GM12878 (cell line): ENCODE data around the gene MUC7. TPM values are rescaled to one million over a fixed set of nuclear protein-coding genes. Genes with fewer than 3 reads are reported as not detected.

Source experiments
- ATAC-seq: fragments of 200-7000 bp; cut with Tn5 transposase; 3 replicates; pipeline ENCODE4 v1.9.1; 2020; ENCODE audit warnings: mild to moderate bottlenecking, moderate library complexity
- BruUV-seq: library from RNA; stranded (reverse); fragments of 400-500 nt; replicated peaks from 2 replicates; lab custom pipeline; 2021; lab: Mats Ljungman, UMichigan
- CTCF ChIA-PET: fragments of 300-600 bp; sonication (Branson Sonifier 250); formaldehyde crosslinking; extraction: SDS; loops from one replicate; lab custom pipeline; 2021; ENCODE audit warnings: inconsistent platforms; lab: Yijun Ruan, JAX
- POLR2A ChIA-PET: fragments of 350-600 bp; formaldehyde crosslinking; extraction: SDS; loops from one replicate; lab custom pipeline; 2021; ENCODE audit warnings: inconsistent platforms; lab: Charles Lee
- RAD21 ChIA-PET: fragments of 300-600 bp; sonication (Branson Sonifier 250); formaldehyde crosslinking; loops from one replicate; lab custom pipeline; 2023; ENCODE audit warnings: antibody characterized with exemption; ENCODE audit not compliant: unreplicated experiment; lab: Charles Lee
- SMC1A ChIA-PET: fragments of 300-600 bp; sonication (Branson Sonifier 250); formaldehyde crosslinking; loops from one replicate; lab custom pipeline; 2023; ENCODE audit not compliant: unreplicated experiment, uncharacterized antibody; lab: Charles Lee
- DNase-seq: peaks from one replicate; pipeline ENCODE4 v3.0.0-alpha.2; 2011; ENCODE audit warnings: low read depth, low spot score
- FAIRE-seq: peaks from 3 replicates; lab custom pipeline; 2011; peaks lifted over from hg19 to GRCh38; lab: Jason Lieb, UNC
- H2AFZ ChIP-seq: 2 replicates; pipeline ENCODE4 v1.6.0; 2011; ENCODE audit warnings: low read depth, low read length, control low read depth; ENCODE audit not compliant: control insufficient read depth
- H3K27ac ChIP-seq: 2 replicates; pipeline ENCODE4 v1.5.1; 2011; ENCODE audit warnings: control low read depth; ENCODE audit not compliant: control insufficient read depth, insufficient read depth
- H3K27me3 ChIP-seq, 2 experiments: replicated peaks in 1 of 2; 2 replicates each; pipeline versions ENCODE4 v1.6.0 to v1.6.1; 2011; ENCODE audit warnings: low read length in 1 of 2; ENCODE audit not compliant: control insufficient read depth in 2 of 2, insufficient read depth in 2 of 2
- H3K36me3 ChIP-seq, 2 experiments: 2 replicates each; pipeline ENCODE4 v1.5.1; 2011; ENCODE audit warnings: low read length in 1 of 2; ENCODE audit not compliant: control insufficient read depth in 2 of 2, insufficient read depth in 2 of 2
- H3K4me1 ChIP-seq: 2 replicates; pipeline ENCODE4 v1.6.1; 2011; ENCODE audit warnings: mild to moderate bottlenecking, low read length, moderate library complexity, mixed read lengths; ENCODE audit not compliant: control insufficient read depth, insufficient read depth
- H3K4me2 ChIP-seq: 2 replicates; pipeline ENCODE4 v1.6.0; 2011; ENCODE audit warnings: control low read depth; ENCODE audit not compliant: control insufficient read depth, insufficient read depth
- H3K4me3 ChIP-seq: fragments of 200-600 bp; sonication (generic); 2 replicates; pipeline ENCODE4 v1.5.1; 2016
- H3K79me2 ChIP-seq: 2 replicates; pipeline ENCODE4 v1.6.0; 2011; ENCODE audit warnings: low read length; ENCODE audit not compliant: control insufficient read depth, insufficient read depth
- H3K9ac ChIP-seq: 2 replicates; pipeline ENCODE4 v1.8.0; 2011; ENCODE audit warnings: low read length, control low read depth, mixed read lengths; ENCODE audit not compliant: control insufficient read depth, insufficient read depth
- H3K9me3 ChIP-seq: replicated peaks from 3 replicates; pipeline ENCODE4 v1.5.1; 2011; ENCODE audit warnings: mild to moderate bottlenecking, low read length; ENCODE audit not compliant: control insufficient read depth, insufficient read depth
- H4K20me1 ChIP-seq: 2 replicates; pipeline ENCODE4 v1.6.0; 2011; ENCODE audit not compliant: control insufficient read depth, insufficient read depth
- BHLHE40 ChIP-seq, 2 experiments: fragments of 450-650 bp in 1 of 2; IDR thresholded peaks; 2 replicates each; pipeline ENCODE4 v1.6.1; 2011 to 2017; ENCODE audit warnings: low read depth in 2 of 2, borderline replicate concordance in 1 of 2, improper control_type of control experiment in 1 of 2, low read length in 1 of 2, mild to moderate bottlenecking in 1 of 2
- CBX5 ChIP-seq: sonication (generic); IDR thresholded peaks from 2 replicates; pipeline ENCODE4 v1.6.1; 2016; ENCODE audit warnings: low read depth, moderate library complexity, mild to moderate bottlenecking, inconsistent platforms
- CEBPB ChIP-seq, 2 experiments: fragments of 150-350 bp in 1 of 2; IDR thresholded peaks; 2 replicates each; pipeline ENCODE4 v1.6.1; 2012 to 2014; ENCODE audit warnings: low read depth in 2 of 2, low read length in 2 of 2, borderline replicate concordance in 1 of 2, inconsistent platforms in 1 of 2
- ESRRA ChIP-seq: IDR thresholded peaks from 2 replicates; pipeline ENCODE4 v1.6.1; 2012; ENCODE audit warnings: mild to moderate bottlenecking, low read length, improper control_type of control experiment
- IRF4 ChIP-seq: IDR thresholded peaks from 2 replicates; pipeline ENCODE4 v1.6.1; 2011; ENCODE audit warnings: low read depth, low read length
- MEF2A ChIP-seq: IDR thresholded peaks from 2 replicates; pipeline ENCODE4 v1.6.1; 2011; ENCODE audit warnings: low read depth, mild to moderate bottlenecking, low read length, moderate library complexity; ENCODE audit not compliant: insufficient read depth
- MYB ChIP-seq: fragments of 150-350 bp; IDR thresholded peaks from 2 replicates; pipeline ENCODE4 v1.6.1; 2014; ENCODE audit warnings: mild to moderate bottlenecking, low read depth, low read length, borderline replicate concordance
- NFYA ChIP-seq: IDR thresholded peaks from 2 replicates; pipeline ENCODE4 v1.6.1; 2011; ENCODE audit warnings: low read depth, mild to moderate bottlenecking, low read length, improper control_type of control experiment, borderline replicate concordance
- NR2C1 ChIP-seq: fragments of 450-650 bp; IDR thresholded peaks from 2 replicates; pipeline ENCODE4 v1.6.1; 2017; ENCODE audit warnings: antibody characterized with exemption, mild to moderate bottlenecking, moderate library complexity
- RB1 ChIP-seq: fragments of 450-650 bp; formaldehyde crosslinking; IDR thresholded peaks from 2 replicates; pipeline ENCODE4 v1.6.1; 2017; ENCODE audit warnings: mild to moderate bottlenecking, borderline replicate concordance
- RBBP5 ChIP-seq: fragments of 200-600 bp; sonication (generic); conservative IDR thresholded peaks from 2 replicates; pipeline ENCODE4 v1.6.1; 2016
- RELA ChIP-seq: fragments of 450-650 bp; IDR thresholded peaks from 2 replicates; pipeline ENCODE4 v1.8.0; 2014; ENCODE audit warnings: borderline replicate concordance; ENCODE audit not compliant: partially characterized antibody
- RFX5 ChIP-seq: IDR thresholded peaks from 2 replicates; pipeline ENCODE4 v1.6.1; 2011; ENCODE audit warnings: low read depth, low read length, improper control_type of control experiment
- SIN3A ChIP-seq: IDR thresholded peaks from 2 replicates; pipeline ENCODE4 v1.6.1; 2012; ENCODE audit warnings: low read depth, low read length, improper control_type of control experiment
- SMAD5 ChIP-seq: IDR thresholded peaks from 2 replicates; pipeline ENCODE4 v1.6.1; 2016; ENCODE audit warnings: antibody characterized with exemption, low read depth
- STAT3 ChIP-seq: IDR thresholded peaks from 2 replicates; pipeline ENCODE4 v1.6.1; 2011; ENCODE audit warnings: low read depth, low read length, improper control_type of control experiment
- SUPT20H ChIP-seq: IDR thresholded peaks from 2 replicates; pipeline ENCODE4 v1.6.1; 2011; ENCODE audit warnings: low read depth, mild to moderate bottlenecking, low read length, moderate library complexity, borderline replicate concordance; ENCODE audit not compliant: control insufficient read depth
- TAF1 ChIP-seq: IDR thresholded peaks from 2 replicates; pipeline ENCODE4 v1.6.1; 2011; ENCODE audit warnings: mild to moderate bottlenecking, low read depth, low read length, borderline replicate concordance
- ZSCAN29 ChIP-seq: fragments of 450-650 bp; IDR thresholded peaks from 2 replicates; pipeline ENCODE4 v1.6.1; 2017; ENCODE audit warnings: mild to moderate bottlenecking, moderate library complexity
- WGBS: methylation state at CpG from one replicate; pipeline ENCODE4 v1.1.6; 2016; ENCODE audit warnings: low lambda C conversion rate; ENCODE audit not compliant: insufficient replicate concordance, insufficient coverage; ENCODE audit errors: missing lambda C conversion rate; 5-methylcytosine and 5-hydroxymethylcytosine counted together
- in situ Hi-C: fragments of 300-500 bp; cut with MboI; formaldehyde crosslinking; loops from 9 replicates; pipeline ENCODE4 v1.14.3; 2018; ENCODE audit warnings: mixed read lengths
- intact Hi-C: fragments of 100-400 bp; cut with micrococcal nuclease; formaldehyde crosslinking; loops from one replicate; pipeline ENCODE4 v1.14.2; 2022; ENCODE audit not compliant: unreplicated experiment
- polyA plus RNA-seq, 11 experiments: library from polyadenylated mRNA; depleted of rRNA in 4 of 11; unstranded in 6 of 11; stranded (reverse) in 5 of 11; fragments of >200 nt; fragmentation: Nextera tagmentation in 4 of 11; fragmentation: Illumina TruSeq in 1 of 11; extraction: Ambion mirVana in 4 of 11; extraction: Trizol in 1 of 11; gene quantifications; 1 replicate in 1 of 11; 2 replicates in 10 of 11; pipeline versions ENCODE4 v1.2.1 to v1.2.3, GENCODE V29; 2011 to 2016; ENCODE audit warnings: inconsistent platforms in 2 of 11, missing spikeins in 2 of 11, low read depth in 1 of 11
- total RNA-seq, 4 experiments: library from RNA; depleted of rRNA in 3 of 4; stranded (reverse); fragments of >200 nt in 3 of 4; fragmentation: Illumina TruSeq in 1 of 4; extraction: Trizol in 1 of 4; gene quantifications; 2 replicates each; pipeline versions ENCODE4 v1.2.1 to v1.2.3, GENCODE V29; 2013 to 2021
- TF ChIP-seq, protein P1 (sequence below): IDR thresholded peaks from 2 replicates; pipeline ENCODE4 v1.6.1; 2012; ENCODE audit warnings: low read depth, low read length, improper control_type of control experiment
- TF ChIP-seq, protein P2 (sequence below): fragments of 450-650 bp; IDR thresholded peaks from 2 replicates; pipeline ENCODE4 v1.6.1; 2017; ENCODE audit warnings: mild to moderate bottlenecking
- TF ChIP-seq, protein P3 (sequence below): IDR thresholded peaks from 2 replicates; pipeline ENCODE4 v1.6.1; 2011; ENCODE audit warnings: mild to moderate bottlenecking, low read depth, low read length, moderate library complexity; ENCODE audit not compliant: insufficient replicate concordance

The MUC7 gene
- total and polyA plus RNA-seq, 10 of the 15 experiments (the other 5 are each of a cell fraction or from before 2014, with no cell fraction given): not detected

DNA sequence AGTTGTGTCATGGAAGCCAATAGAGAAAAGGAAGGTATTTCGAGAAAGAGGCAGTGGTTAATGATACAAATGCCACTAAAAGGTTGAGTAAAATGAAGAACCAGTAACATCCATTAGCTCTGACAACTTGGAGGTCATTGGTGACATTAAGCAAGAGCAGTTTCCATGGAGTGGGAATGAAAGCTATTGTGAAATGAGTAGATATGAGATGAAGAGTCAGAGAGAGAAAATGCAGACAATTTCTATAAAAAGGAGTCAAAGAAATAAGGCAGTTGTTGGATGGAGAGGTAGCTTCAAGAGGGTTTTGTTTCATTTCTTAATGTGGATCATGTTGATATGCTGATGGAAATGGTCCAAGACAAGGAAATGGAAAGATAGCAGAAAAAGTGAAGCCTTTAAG lies 36.8 kb downstream of the MUC7 start (continued):
- no peak for TF ChIP-seq RELA
- no peak for TF ChIP-seq MYB
- TF ChIP-seq MEF2A: no peak
- TF ChIP-seq RBBP5: no peak
- no peak for TF ChIP-seq IRF4
- no peak for TF ChIP-seq BHLHE40 (IDR thresholded peaks at IDR 0.05; ENCODE audit: borderline replicate concordance in 1 of 2, low read depth in 2 of 2, low read length in 1 of 2)
- TF ChIP-seq RB1: no peak
- no peak for TF ChIP-seq ESRRA
- TF ChIP-seq, protein P1, sequence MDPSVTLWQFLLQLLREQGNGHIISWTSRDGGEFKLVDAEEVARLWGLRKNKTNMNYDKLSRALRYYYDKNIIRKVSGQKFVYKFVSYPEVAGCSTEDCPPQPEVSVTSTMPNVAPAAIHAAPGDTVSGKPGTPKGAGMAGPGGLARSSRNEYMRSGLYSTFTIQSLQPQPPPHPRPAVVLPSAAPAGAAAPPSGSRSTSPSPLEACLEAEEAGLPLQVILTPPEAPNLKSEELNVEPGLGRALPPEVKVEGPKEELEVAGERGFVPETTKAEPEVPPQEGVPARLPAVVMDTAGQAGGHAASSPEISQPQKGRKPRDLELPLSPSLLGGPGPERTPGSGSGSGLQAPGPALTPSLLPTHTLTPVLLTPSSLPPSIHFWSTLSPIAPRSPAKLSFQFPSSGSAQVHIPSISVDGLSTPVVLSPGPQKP: no peak

DNA sequence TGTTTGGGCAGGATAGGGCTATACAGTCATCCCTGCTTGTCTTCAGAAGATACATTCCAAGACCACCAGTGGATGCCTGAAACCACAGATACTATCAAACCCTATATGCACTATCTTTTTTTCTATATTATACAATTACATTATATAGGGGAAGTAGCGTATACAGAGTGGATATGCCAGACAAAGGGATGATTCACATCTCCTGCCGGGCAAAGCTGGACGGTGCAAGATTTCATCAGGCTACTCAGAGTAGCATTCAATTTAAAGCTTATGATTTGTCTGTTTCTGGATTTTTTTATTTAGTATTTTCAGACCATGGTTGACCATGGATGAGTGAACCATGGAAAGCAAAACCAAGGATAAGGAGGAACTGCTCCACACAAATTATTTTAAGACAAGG lies 39.4 kb downstream of the MUC7 start:
- in situ Hi-C loops: loop anchor here (25.0 kb wide), 1 partner anchor 824 kb away; no protein-coding TSS in a partner anchor
- H2AFZ ChIP-seq: no peak overlapping the region
- intact Hi-C loops: no loop called here
- ChIA-PET RAD21 (no interaction called here), SMC1A (interaction anchor here (0.6 to 2.3 kb wide), 7 partner anchors 40 to 912 kb away, joined by 3 to 8 read pairs (median 3); no protein-coding TSS in a partner anchor), CTCF (interaction anchor here (1.0 to 2.0 kb wide), 3 partner anchors 8 to 196 kb away, joined by 4 to 9 read pairs (median 4); no protein-coding TSS in a partner anchor), POLR2A (no interaction called here)
- BruUV-seq: no TSS peak
- WGBS: 51% methylated on average over 3 of the region's 3 CpGs
- H3K4me2 ChIP-seq: no peak overlapping the region
- H4K20me1 ChIP-seq: no peaks in the 10 kb centered on the region
- H3K4me1 ChIP-seq: no peaks in the 10 kb centered on the region
- H3K27ac ChIP-seq: no peak overlapping the region
- H3K27me3 ChIP-seq: no peaks in the 10 kb centered on the region; a peak in 1 of 4 replicates
- no peak for FAIRE-seq
- H3K79me2 ChIP-seq: no peaks in the 10 kb centered on the region
- ATAC-seq: no peak
- H3K4me3 ChIP-seq: no peak overlapping the region
- no peak for DNase-seq
- H3K9ac ChIP-seq: no peak overlapping the region
- no peaks in the 10 kb centered on the region for H3K9me3 ChIP-seq
- H3K36me3 ChIP-seq: no peaks in the 10 kb centered on the region
- TF ChIP-seq TAF1 (no peak), ZSCAN29 (no peak), NFYA (no peak), SUPT20H (no peak), NR2C1 (no peak), RFX5 (no peak), BHLHE40 (IDR thresholded peaks at IDR 0.05; ENCODE audit: borderline replicate concordance in 1 of 2, low read depth in 2 of 2, low read length in 1 of 2) (no peak), SMAD5 (no peak), CEBPB (IDR thresholded peaks at IDR 0.05; ENCODE audit: borderline replicate concordance in 1 of 2, low read depth in 2 of 2, low read length in 2 of 2) (no peak), CBX5 (no peak), SIN3A (no peak), STAT3 (no peak)
- TF ChIP-seq, protein P2, sequence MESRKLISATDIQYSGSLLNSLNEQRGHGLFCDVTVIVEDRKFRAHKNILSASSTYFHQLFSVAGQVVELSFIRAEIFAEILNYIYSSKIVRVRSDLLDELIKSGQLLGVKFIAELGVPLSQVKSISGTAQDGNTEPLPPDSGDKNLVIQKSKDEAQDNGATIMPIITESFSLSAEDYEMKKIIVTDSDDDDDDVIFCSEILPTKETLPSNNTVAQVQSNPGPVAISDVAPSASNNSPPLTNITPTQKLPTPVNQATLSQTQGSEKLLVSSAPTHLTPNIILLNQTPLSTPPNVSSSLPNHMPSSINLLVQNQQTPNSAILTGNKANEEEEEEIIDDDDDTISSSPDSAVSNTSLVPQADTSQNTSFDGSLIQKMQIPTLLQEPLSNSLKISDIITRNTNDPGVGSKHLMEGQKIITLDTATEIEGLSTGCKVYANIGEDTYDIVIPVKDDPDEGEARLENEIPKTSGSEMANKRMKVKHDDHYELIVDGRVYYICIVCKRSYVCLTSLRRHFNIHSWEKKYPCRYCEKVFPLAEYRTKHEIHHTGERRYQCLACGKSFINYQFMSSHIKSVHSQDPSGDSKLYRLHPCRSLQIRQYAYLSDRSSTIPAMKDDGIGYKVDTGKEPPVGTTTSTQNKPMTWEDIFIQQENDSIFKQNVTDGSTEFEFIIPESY: no peak
- TF ChIP-seq, protein P3, sequence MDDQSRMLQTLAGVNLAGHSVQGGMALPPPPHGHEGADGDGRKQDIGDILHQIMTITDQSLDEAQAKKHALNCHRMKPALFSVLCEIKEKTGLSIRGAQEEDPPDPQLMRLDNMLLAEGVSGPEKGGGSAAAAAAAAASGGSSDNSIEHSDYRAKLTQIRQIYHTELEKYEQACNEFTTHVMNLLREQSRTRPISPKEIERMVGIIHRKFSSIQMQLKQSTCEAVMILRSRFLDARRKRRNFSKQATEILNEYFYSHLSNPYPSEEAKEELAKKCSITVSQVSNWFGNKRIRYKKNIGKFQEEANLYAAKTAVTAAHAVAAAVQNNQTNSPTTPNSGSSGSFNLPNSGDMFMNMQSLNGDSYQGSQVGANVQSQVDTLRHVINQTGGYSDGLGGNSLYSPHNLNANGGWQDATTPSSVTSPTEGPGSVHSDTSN: no peak
